A549 (cell line): ENCODE data around the gene CABCOCO1. TPM values are rescaled to one million over a fixed set of nuclear protein-coding genes. Genes with fewer than 3 reads are reported as not detected.

Experiments used
- ATAC-seq, 2 experiments: fragments of 200-7000 bp in 1 of 2; fragments of >200 bp in 1 of 2; cut with Nextera tagmentation in 1 of 2; cut with Tn5 transposase in 1 of 2; 3 replicates each; pipeline versions ENCODE4 v1.8.0 to v1.9.1; 2018 to 2020; ENCODE audit warnings: mild to moderate bottlenecking in 1 of 2, moderate library complexity in 1 of 2
- CTCF ChIA-PET: fragments of 300-600 bp; sonication (Branson Sonifier 250); formaldehyde crosslinking; extraction: SDS; loops from one replicate; lab custom pipeline; 2021; ENCODE audit warnings: antibody characterized with exemption, inconsistent platforms; lab: Yijun Ruan, JAX
- POLR2A ChIA-PET: fragments of 350-600 bp; formaldehyde crosslinking; extraction: SDS; loops from one replicate; lab custom pipeline; 2021; ENCODE audit warnings: antibody characterized with exemption, inconsistent platforms; lab: Yijun Ruan, JAX
- DNase-seq, 2 experiments: peaks; one replicate each; pipeline versions ENCODE4 v3.0.0 to v3.0.0-alpha.2; 2011 to 2016; ENCODE audit warnings: low read depth in 1 of 2, low spot score in 1 of 2
- FAIRE-seq: peaks from 2 replicates; lab custom pipeline; 2011; peaks lifted over from hg19 to GRCh38; lab: Jason Lieb, UNC
- H3K27ac ChIP-seq, 2 experiments: fragments of >200 bp; sonication (Bioruptor Twin); formaldehyde crosslinking; 3 replicates each; pipeline ENCODE4 v1.5.1; 2016 to 2017
- H3K4me1 ChIP-seq: fragments of >200 bp; sonication (Bioruptor Twin); formaldehyde crosslinking; 3 replicates; pipeline ENCODE4 v1.6.1; 2016
- H3K4me2 ChIP-seq: fragments of >200 bp; sonication (Bioruptor Twin); formaldehyde crosslinking; 3 replicates; pipeline ENCODE4 v1.6.1; 2016
- H3K4me3 ChIP-seq: fragments of >200 bp; sonication (Bioruptor Twin); formaldehyde crosslinking; 3 replicates; pipeline ENCODE4 v1.5.1; 2016
- H3K9me3 ChIP-seq: fragments of >200 bp; sonication (Bioruptor Twin); formaldehyde crosslinking; 3 replicates; pipeline ENCODE4 v1.6.1; 2016
- CBX2 ChIP-seq: fragments of 200-600 bp; sonication (generic); IDR thresholded peaks from 2 replicates; pipeline ENCODE4 v1.6.1; 2016; ENCODE audit warnings: low read depth, mild to moderate bottlenecking, borderline replicate concordance
- CBX8 ChIP-seq: fragments of 200-600 bp; sonication (generic); IDR thresholded peaks from 2 replicates; pipeline ENCODE4 v1.6.1; 2016
- CHD4 ChIP-seq: fragments of 200-600 bp; sonication (generic); IDR thresholded peaks from 2 replicates; pipeline ENCODE4 v1.6.1; 2016; ENCODE audit warnings: antibody characterized with exemption, mild to moderate bottlenecking, borderline replicate concordance
- ESRRA ChIP-seq: fragments of 150-350 bp; IDR thresholded peaks from 2 replicates; pipeline ENCODE4 v1.6.1; 2014; ENCODE audit warnings: mild to moderate bottlenecking, low read length, borderline replicate concordance
- FOSL2 ChIP-seq, 2 experiments: fragments of 450-650 bp in 1 of 2; fragments of >200 bp in 1 of 2; sonication (Bioruptor Twin) in 1 of 2; formaldehyde crosslinking; IDR thresholded peaks; 2 replicates each; pipeline versions ENCODE4 v1.5.0 to v1.6.1; 2016 to 2020; ENCODE audit warnings: mild to moderate bottlenecking in 1 of 2, moderate library complexity in 1 of 2
- GATA3 ChIP-seq: IDR thresholded peaks from 2 replicates; pipeline ENCODE4 v1.6.1; 2012; ENCODE audit warnings: borderline replicate concordance
- HOXB5 ChIP-seq: fragments of 250-450 bp; sonication (Bioruptor Pico); IDR thresholded peaks from 2 replicates; pipeline ENCODE4 v1.5.0; 2020; ENCODE audit warnings: mild to moderate bottlenecking, moderate library complexity
- JUN ChIP-seq, 2 experiments: fragments of >200 bp; sonication (Bioruptor Twin); formaldehyde crosslinking; IDR thresholded peaks; 2 replicates in 1 of 2; 3 replicates in 1 of 2; pipeline ENCODE4 v1.6.1; 2016 to 2017
- KDM5A ChIP-seq: fragments of 200-600 bp; sonication (generic); IDR thresholded peaks from 2 replicates; pipeline ENCODE4 v1.6.1; 2016; ENCODE audit warnings: antibody characterized with exemption, mild to moderate bottlenecking
- MAZ ChIP-seq: fragments of 150-350 bp; IDR thresholded peaks from 2 replicates; pipeline ENCODE4 v1.6.1; 2014; ENCODE audit warnings: antibody characterized with exemption, low read depth, low read length, borderline replicate concordance
- PHF8 ChIP-seq: fragments of 200-600 bp; sonication (generic); IDR thresholded peaks from 2 replicates; pipeline ENCODE4 v1.6.1; 2016; ENCODE audit warnings: low read depth, mild to moderate bottlenecking, antibody characterized with exemption, moderate library complexity, borderline replicate concordance
- POLR2AphosphoS2 ChIP-seq: conservative IDR thresholded peaks from 2 replicates; pipeline ENCODE4 v1.6.1; 2012; ENCODE audit warnings: low read length, improper control_type of control experiment, inconsistent platforms
- RARB ChIP-seq: fragments of 250-450 bp; sonication (Bioruptor Pico); IDR thresholded peaks from 2 replicates; pipeline ENCODE4 v1.8.0; 2021; ENCODE audit warnings: mild to moderate bottlenecking, moderate library complexity
- RFX5 ChIP-seq: fragments of 450-650 bp; IDR thresholded peaks from 2 replicates; pipeline ENCODE4 v1.7.1; 2014; ENCODE audit warnings: antibody characterized with exemption, mild to moderate bottlenecking, moderate library complexity
- SMC3 ChIP-seq: fragments of >200 bp; sonication (Bioruptor Twin); formaldehyde crosslinking; IDR thresholded peaks from 3 replicates; pipeline ENCODE4 v1.6.1; 2018; ENCODE audit warnings: inconsistent platforms
- SREBF2 ChIP-seq: fragments of 450-650 bp; IDR thresholded peaks from 2 replicates; pipeline ENCODE4 v1.6.1; 2014; ENCODE audit warnings: mild to moderate bottlenecking, moderate library complexity
- TFCP2L1 ChIP-seq: fragments of 250-450 bp; sonication (Bioruptor Pico); IDR thresholded peaks from 2 replicates; pipeline ENCODE4 v1.5.0; 2021; ENCODE audit warnings: mild to moderate bottlenecking
- TP53 ChIP-seq: fragments of 250-450 bp; sonication (Bioruptor Pico); IDR thresholded peaks from 2 replicates; pipeline ENCODE4 v1.5.0; 2021; ENCODE audit warnings: mild to moderate bottlenecking, moderate library complexity
- ZFP36 ChIP-seq: fragments of 450-650 bp; IDR thresholded peaks from 2 replicates; pipeline ENCODE4 v1.6.1; 2014; ENCODE audit warnings: borderline replicate concordance; ENCODE audit not compliant: partially characterized antibody
- ZSCAN20 ChIP-seq: fragments of 250-450 bp; sonication (Bioruptor Pico); IDR thresholded peaks from 2 replicates; pipeline ENCODE4 v1.8.0; 2022; ENCODE audit warnings: mild to moderate bottlenecking, moderate library complexity
- WGBS: methylation state at CpG from one replicate; pipeline ENCODE4 v1.1.6; 2017; ENCODE audit errors: missing lambda C conversion rate; 5-methylcytosine and 5-hydroxymethylcytosine counted together
- polyA plus RNA-seq, 4 experiments: library from polyadenylated mRNA; depleted of rRNA in 3 of 4; stranded (reverse); fragments of >200 nt; fragmentation: RNase III in 1 of 4; extraction: RNeasy Plus Mini Kit Qiagen cat#74134 plus additional on column Dnase treatment in 1 of 4; gene quantifications; 2 replicates in 3 of 4; 3 replicates in 1 of 4; pipeline ENCODE4 v1.2.3, GENCODE V29; 2011 to 2017
- TF ChIP-seq, protein P1 (sequence below): fragments of >200 bp; sonication (Bioruptor Twin); formaldehyde crosslinking; IDR thresholded peaks from 2 replicates; pipeline ENCODE4 v1.6.1; 2016
- TF ChIP-seq, protein P2 (sequence below): fragments of 150-350 bp; IDR thresholded peaks from 2 replicates; pipeline ENCODE4 v1.6.1; 2014; ENCODE audit warnings: low read depth, mild to moderate bottlenecking, low read length
- TF ChIP-seq, protein P3 (sequence below): fragments of >200 bp; sonication (Bioruptor Twin); formaldehyde crosslinking; IDR thresholded peaks from 3 replicates; pipeline ENCODE4 v1.6.1; 2016

The CABCOCO1 gene
- polyA plus RNA-seq, 2 of the 4 experiments (the other 2 are of a cell fraction): 0.77 to 1.1 TPM

DNA sequence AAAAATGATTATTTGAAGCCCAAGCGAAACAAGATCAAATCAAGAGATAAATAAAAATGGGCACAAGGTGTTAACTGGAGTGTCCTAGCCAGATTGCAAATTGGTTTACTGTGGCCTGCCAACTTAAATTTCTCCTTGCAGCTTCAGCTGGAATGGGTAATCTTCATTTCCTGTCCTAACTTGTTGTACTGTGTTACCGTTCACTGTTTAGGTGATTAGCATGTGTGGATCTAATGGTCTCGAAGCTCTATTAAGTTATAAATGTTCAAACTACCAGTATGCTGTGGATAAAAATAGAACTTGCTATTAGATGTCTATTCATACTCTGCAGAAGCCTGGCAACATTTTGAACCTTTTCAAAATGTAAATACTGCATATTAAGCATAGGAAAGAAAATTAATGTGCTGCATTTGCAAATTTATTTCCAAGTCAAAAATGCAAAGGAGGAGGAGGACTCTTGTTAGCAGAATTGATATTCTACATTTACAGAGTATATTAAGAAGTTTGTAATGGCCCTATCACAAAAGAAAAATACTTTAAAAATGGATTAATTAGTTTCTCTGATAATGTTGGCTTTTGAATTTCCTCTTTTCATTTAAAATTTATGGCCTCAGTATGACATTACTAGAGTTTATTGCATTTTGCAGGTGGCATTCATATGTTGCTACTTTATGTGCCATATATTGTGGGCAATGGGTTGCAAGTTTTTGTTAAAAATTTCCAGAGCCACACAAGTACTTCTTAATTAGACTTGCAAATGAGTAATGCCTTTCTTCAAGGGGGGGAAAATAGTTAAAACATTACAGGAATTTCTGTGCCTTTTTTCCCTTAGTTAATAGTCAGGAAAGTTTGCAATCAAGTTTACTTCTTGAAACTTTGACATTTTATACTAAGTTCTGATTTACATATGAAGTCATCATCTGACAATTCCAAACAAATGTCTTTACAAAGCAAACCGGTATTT, 92.1 kb downstream of the CABCOCO1 start:
- FAIRE-seq (no peak), ATAC-seq (no peak), DNase-seq (no peak)
- CTCF ChIA-PET: no interaction called here
- Histone ChIP-seq H3K4me1 (peaks cover 19% of the 10 kb centered on the region), H3K4me2 (no peak overlapping the region), H3K9me3 (no peaks in the 10 kb centered on the region), H3K27ac (no peak overlapping the region), H3K4me3 (no peak overlapping the region)
- TF ChIP-seq, protein P1, sequence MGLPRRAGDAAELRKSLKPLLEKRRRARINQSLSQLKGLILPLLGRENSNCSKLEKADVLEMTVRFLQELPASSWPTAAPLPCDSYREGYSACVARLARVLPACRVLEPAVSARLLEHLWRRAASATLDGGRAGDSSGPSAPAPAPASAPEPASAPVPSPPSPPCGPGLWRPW: no peak
- no peak for TF ChIP-seq SMC3
- TF ChIP-seq ZFP36: no peak
- TF ChIP-seq CBX8: no peak
- POLR2A ChIA-PET: no interaction called here
- WGBS: 80% methylated on average over 4 of the region's 4 CpGs

DNA sequence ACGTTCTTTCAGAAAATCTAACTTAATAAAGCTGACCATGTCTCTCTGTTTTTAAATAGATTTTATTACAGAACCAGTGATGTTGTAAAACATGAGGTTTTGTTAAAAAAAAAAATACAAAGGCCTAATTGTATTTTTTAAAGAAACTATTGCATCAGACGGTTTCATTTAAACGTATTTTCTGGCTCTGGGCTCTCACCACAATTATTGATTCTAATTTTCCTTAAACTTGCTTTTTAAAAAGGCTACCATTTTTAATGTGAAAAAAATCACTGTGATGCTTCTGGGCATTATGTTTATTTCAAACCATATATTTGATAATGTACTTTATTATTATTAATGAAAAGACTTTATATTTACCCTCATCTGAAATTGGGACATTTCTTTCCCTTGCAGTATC, 94.3 kb downstream of the CABCOCO1 start:
- POLR2A ChIA-PET: no interaction called here
- FAIRE-seq: no peak
- 88% methylated on average over 3 of the region's 3 CpGs for WGBS

DNA sequence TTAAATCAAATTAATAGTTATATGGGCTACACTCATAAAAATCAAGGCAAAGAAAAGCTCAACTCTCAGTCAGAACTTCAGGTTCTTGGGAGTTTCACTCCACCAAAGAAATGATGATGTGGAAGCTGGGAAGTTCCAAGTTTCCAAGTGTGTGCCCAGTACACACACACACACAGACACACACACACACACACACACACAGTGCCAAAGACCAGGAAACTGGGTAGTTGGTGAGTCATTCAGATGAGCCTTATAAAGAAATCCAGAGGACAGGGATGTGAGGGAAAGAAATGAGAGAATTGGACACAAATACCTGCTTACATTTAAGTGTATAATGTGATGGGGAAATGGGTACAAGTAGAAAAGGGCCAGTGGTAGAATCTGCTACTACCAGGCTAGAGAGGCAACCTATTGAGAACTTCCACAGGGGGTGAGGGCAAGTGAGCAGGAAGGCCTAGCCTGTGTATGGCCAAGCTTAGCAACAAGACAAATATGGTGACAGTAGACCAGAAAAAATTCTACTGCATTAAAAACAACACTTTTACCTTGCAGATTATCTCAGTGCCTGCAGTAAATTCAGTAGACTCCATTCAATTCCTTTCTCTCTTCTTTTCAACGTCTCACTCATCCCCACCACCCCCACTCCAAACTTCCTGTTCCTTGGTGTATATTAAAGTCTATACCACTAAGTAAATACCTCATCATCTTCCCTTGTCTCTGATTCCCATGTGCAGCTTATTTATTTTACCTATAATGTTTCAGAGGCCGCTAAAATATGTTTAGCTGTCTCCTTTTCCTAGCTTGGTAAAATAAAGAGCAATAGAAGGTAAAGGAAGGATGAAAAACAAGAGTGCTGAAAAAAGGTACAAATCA, 95.0 kb downstream of the CABCOCO1 start:
- 0 out of 6 replicates have a peak overlapping the region, but pooled peaks of 1 of the 2 experiments have one; percentile 2 for H3K27ac ChIP-seq
- ATAC-seq (no peak), DNase-seq (peak in 1 of 2 experiments; percentile 49), FAIRE-seq (no peak)
- WGBS: 71% methylated on average over 2 of the region's 2 CpGs
- H3K4me3 ChIP-seq: no peak overlapping the region
- POLR2A ChIA-PET: no interaction called here
- peaks cover 15% of the 10 kb centered on the region for H3K4me1 ChIP-seq
- H3K4me2 ChIP-seq: no peak overlapping the region
- no peak for TF ChIP-seq FOSL2 (IDR thresholded peaks at IDR 0.05)
- TF ChIP-seq FOSL2 (CRISPR knock-in tag; IDR thresholded peaks at IDR 0.05): peak; percentile 63
- TF ChIP-seq SMC3: no peak
- no peak for TF ChIP-seq ZSCAN20 (CRISPR knock-in tag)
- no peak for TF ChIP-seq TFCP2L1 (CRISPR knock-in tag)
- TF ChIP-seq CBX2: no peak
- TF ChIP-seq, all 56 proteins: peak for 1
- CTCF ChIA-PET: interaction anchor here (0.6 kb wide), 1 partner anchor 59 kb away, joined by 3 read pairs; no protein-coding TSS in a partner anchor
- H3K9me3 ChIP-seq: no peaks in the 10 kb centered on the region

More for the DNA sequence above, 94.3 kb downstream of the CABCOCO1 start:
- no peak for ATAC-seq
- TF ChIP-seq HOXB5 (no peak), JUN (IDR thresholded peaks at IDR 0.05) (no peak), RARB (CRISPR knock-in tag) (no peak), POLR2AphosphoS2 (no peak), ESRRA (no peak)
- TF ChIP-seq, protein P1: no peak
- no peak overlapping the region for H3K4me2 ChIP-seq
- no peak for DNase-seq
- H3K4me3 ChIP-seq: no peak overlapping the region
- CTCF ChIA-PET: interaction anchor here (0.6 kb wide), 1 partner anchor 60 kb away, joined by 3 read pairs; no protein-coding TSS in a partner anchor
- H3K9me3 ChIP-seq: no peaks in the 10 kb centered on the region
- no peak overlapping the region for H3K27ac ChIP-seq
- H3K4me1 ChIP-seq: peaks cover 22% of the 10 kb centered on the region

DNA sequence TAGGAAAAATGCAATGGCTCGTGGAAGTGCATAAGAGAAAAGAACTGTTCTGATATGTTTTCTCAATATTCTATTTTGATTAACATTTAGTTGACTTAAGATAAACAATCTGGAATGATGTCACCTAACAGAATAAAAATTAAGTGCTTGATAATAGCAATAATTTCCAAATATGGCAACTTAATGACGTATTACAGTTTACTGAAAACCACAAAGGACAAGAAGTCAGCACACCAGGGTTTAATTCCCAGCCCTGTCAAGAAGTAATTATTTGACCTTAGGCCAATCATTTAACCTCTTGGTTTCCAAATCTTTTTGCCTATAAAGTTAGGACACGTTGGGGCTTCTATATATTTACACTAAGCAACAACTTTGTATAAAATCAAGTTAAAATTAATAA, 95.7 kb downstream of the CABCOCO1 start:
- ATAC-seq: no peak
- no peak overlapping the region for H3K4me2 ChIP-seq
- ChIA-PET CTCF (interaction anchor here (0.6 kb wide), 1 partner anchor 93 kb away, joined by 5 read pairs; no protein-coding TSS in a partner anchor), POLR2A (no interaction called here)
- H3K27ac ChIP-seq: no peak overlapping the region
- TF ChIP-seq KDM5A (no peak), GATA3 (no peak), RFX5 (no peak), HOXB5 (no peak), PHF8 (no peak), MAZ (no peak), ZFP36 (no peak), SREBF2 (no peak), CHD4 (no peak), TP53 (no peak)
- TF ChIP-seq, protein P2, sequence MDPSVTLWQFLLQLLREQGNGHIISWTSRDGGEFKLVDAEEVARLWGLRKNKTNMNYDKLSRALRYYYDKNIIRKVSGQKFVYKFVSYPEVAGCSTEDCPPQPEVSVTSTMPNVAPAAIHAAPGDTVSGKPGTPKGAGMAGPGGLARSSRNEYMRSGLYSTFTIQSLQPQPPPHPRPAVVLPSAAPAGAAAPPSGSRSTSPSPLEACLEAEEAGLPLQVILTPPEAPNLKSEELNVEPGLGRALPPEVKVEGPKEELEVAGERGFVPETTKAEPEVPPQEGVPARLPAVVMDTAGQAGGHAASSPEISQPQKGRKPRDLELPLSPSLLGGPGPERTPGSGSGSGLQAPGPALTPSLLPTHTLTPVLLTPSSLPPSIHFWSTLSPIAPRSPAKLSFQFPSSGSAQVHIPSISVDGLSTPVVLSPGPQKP: no peak
- TF ChIP-seq, protein P3, sequence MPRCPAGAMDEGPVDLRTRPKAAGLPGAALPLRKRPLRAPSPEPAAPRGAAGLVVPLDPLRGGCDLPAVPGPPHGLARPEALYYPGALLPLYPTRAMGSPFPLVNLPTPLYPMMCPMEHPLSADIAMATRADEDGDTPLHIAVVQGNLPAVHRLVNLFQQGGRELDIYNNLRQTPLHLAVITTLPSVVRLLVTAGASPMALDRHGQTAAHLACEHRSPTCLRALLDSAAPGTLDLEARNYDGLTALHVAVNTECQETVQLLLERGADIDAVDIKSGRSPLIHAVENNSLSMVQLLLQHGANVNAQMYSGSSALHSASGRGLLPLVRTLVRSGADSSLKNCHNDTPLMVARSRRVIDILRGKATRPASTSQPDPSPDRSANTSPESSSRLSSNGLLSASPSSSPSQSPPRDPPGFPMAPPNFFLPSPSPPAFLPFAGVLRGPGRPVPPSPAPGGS: no peak
- no peak overlapping the region for H3K4me3 ChIP-seq
- H3K4me1 ChIP-seq: peaks cover 15% of the 10 kb centered on the region
- WGBS: 46% methylated on average over 3 of the region's 3 CpGs
- no peak for DNase-seq
- H3K9me3 ChIP-seq: no peaks in the 10 kb centered on the region
- no peak for FAIRE-seq
